Osteoblast (primary cell): ENCODE results near the gene IDH1. TPM values are rescaled to one million over a fixed set of nuclear protein-coding genes. Genes with fewer than 3 reads are reported as not detected.

Experiments
- DNase-seq: peaks from one replicate; pipeline ENCODE4 v3.0.0; 2011; ENCODE audit warnings: low spot score, mixed read lengths; ENCODE audit not compliant: insufficient read length; ENCODE audit errors: missing footprints
- H2AFZ ChIP-seq: 2 replicates; pipeline ENCODE4 v1.6.0; 2011; ENCODE audit warnings: mild to moderate bottlenecking, low read length
- H3K27ac ChIP-seq: 2 replicates; pipeline ENCODE4 v1.5.1; 2011; ENCODE audit warnings: mild to moderate bottlenecking, low read depth, low read length, moderate library complexity
- H3K27me3 ChIP-seq: 2 replicates; pipeline ENCODE4 v1.6.0; 2012; ENCODE audit warnings: mild to moderate bottlenecking, control low read depth, inconsistent platforms, low read length, moderate library complexity; ENCODE audit not compliant: insufficient read depth
- H3K36me3 ChIP-seq: 2 replicates; pipeline ENCODE4 v1.5.1; 2011; ENCODE audit warnings: mild to moderate bottlenecking, low read length, control low read depth, moderate library complexity; ENCODE audit not compliant: insufficient read depth
- H3K4me1 ChIP-seq: 2 replicates; pipeline ENCODE4 v1.5.1; 2011; ENCODE audit warnings: mild to moderate bottlenecking, low read length, control low read depth, moderate library complexity; ENCODE audit not compliant: insufficient read depth
- H3K4me2 ChIP-seq: 2 replicates; pipeline ENCODE4 v1.6.0; 2011; ENCODE audit warnings: mild to moderate bottlenecking, low read length; ENCODE audit not compliant: insufficient read depth
- H3K4me3 ChIP-seq: fragments of 200-600 bp; sonication (generic); 3 replicates; pipeline ENCODE4 v1.5.1; 2012; ENCODE audit warnings: mild to moderate bottlenecking, low read length, inconsistent platforms; ENCODE audit not compliant: insufficient read depth
- H3K79me2 ChIP-seq: 2 replicates; pipeline ENCODE4 v1.6.0; 2012; ENCODE audit warnings: mild to moderate bottlenecking, low read length, control low read depth, inconsistent platforms; ENCODE audit not compliant: insufficient read depth
- H3K9me3 ChIP-seq: 2 replicates; pipeline ENCODE4 v1.5.1; 2011; ENCODE audit warnings: low read depth, low read length, control low read depth
- H4K20me1 ChIP-seq: 2 replicates; pipeline ENCODE4 v1.6.0; 2012; ENCODE audit warnings: mild to moderate bottlenecking, low read length, control low read depth; ENCODE audit not compliant: insufficient read depth
- CTCF ChIP-seq: IDR thresholded peaks from 2 replicates; pipeline ENCODE4 v1.5.1; 2011; ENCODE audit warnings: mild to moderate bottlenecking, low read depth, low read length, moderate library complexity; ENCODE audit errors: extremely low read depth
- total RNA-seq: library from RNA; depleted of rRNA; stranded (reverse); fragments of >200 nt; gene quantifications from 2 replicates; pipeline ENCODE4 v1.2.3, GENCODE V29; 2012

The IDH1 gene
- total RNA-seq, 1 donor: 226 TPM

- Histone ChIP-seq H2AFZ (no peak overlapping the region), H3K4me2 (no peak overlapping the region), H3K4me1 (no peaks in the 10 kb centered on the region), H3K27me3 (no peaks in the 10 kb centered on the region), H4K20me1 (no peaks in the 10 kb centered on the region), H3K9me3 (no peaks in the 10 kb centered on the region), H3K79me2 (no peaks in the 10 kb centered on the region), H3K27ac (no peak overlapping the region), H3K36me3 (peaks cover 13% of the 10 kb centered on the region), H3K4me3 (no peak overlapping the region)
- no peak for DNase-seq
- TF ChIP-seq CTCF: no peak
Observed at GRCh38 chr2:208239770-208240493, 14.9 kb downstream of the IDH1 start.

GRCh38 chr2:208235860-208236259 is 19.0 kb downstream of the IDH1 start:
- H4K20me1 ChIP-seq: no peaks in the 10 kb centered on the region
- no peaks in the 10 kb centered on the region for H3K79me2 ChIP-seq
- no peak overlapping the region for H3K27ac ChIP-seq
- no peak overlapping the region for H3K4me2 ChIP-seq
- H3K4me1 ChIP-seq: no peaks in the 10 kb centered on the region
- no peaks in the 10 kb centered on the region for H3K9me3 ChIP-seq
- no peaks in the 10 kb centered on the region for H3K27me3 ChIP-seq
- H2AFZ ChIP-seq: no peak overlapping the region
- H3K36me3 ChIP-seq: peaks cover 13% of the 10 kb centered on the region
- no peak for DNase-seq
- H3K4me3 ChIP-seq: no peak overlapping the region
- no peak for TF ChIP-seq CTCF

GRCh38 chr2:208234786-208235185 is 20.1 kb downstream of the IDH1 start:
- Histone ChIP-seq H4K20me1 (no peaks in the 10 kb centered on the region), H3K4me2 (no peak overlapping the region), H3K4me3 (no peak overlapping the region), H2AFZ (no peak overlapping the region), H3K9me3 (no peaks in the 10 kb centered on the region), H3K36me3 (peaks cover 10% of the 10 kb centered on the region), H3K79me2 (no peaks in the 10 kb centered on the region), H3K27me3 (no peaks in the 10 kb centered on the region), H3K27ac (no peak overlapping the region), H3K4me1 (no peaks in the 10 kb centered on the region)
- no peak for TF ChIP-seq CTCF
- no peak for DNase-seq

- Histone ChIP-seq H3K36me3 (no peaks in the 10 kb centered on the region), H3K4me3 (no peak overlapping the region), H3K27me3 (no peaks in the 10 kb centered on the region), H2AFZ (no peak overlapping the region), H4K20me1 (no peaks in the 10 kb centered on the region), H3K4me1 (peaks cover 9% of the 10 kb centered on the region), H3K79me2 (no peaks in the 10 kb centered on the region), H3K4me2 (no peak overlapping the region), H3K9me3 (no peaks in the 10 kb centered on the region), H3K27ac (no peak overlapping the region)
- TF ChIP-seq CTCF: no peak
- no peak for DNase-seq
Observed at GRCh38 chr2:208228476-208228875, 26.4 kb downstream of the IDH1 start.
